DOHH2 (cell line): ENCODE results near the gene BEST2.
"Not testable (repeated sequence)": the region's sequence is repeated elsewhere in the genome, so short reads cannot be mapped to it uniquely, and the experiment has no call there.

ENCODE experiments used
- CTCF ChIP-seq: fragments of 200-600 bp; sonication (generic); IDR thresholded peaks from one replicate; pipeline ENCODE4 v1.5.1; 2014; ENCODE audit warnings: antibody characterized with exemption, mild to moderate bottlenecking, low read depth, low read length; ENCODE audit not compliant: poor library complexity, severe bottlenecking
- EZH2phosphoT487 ChIP-seq: fragments of 200-600 bp; sonication (generic); IDR thresholded peaks from 2 replicates; pipeline ENCODE4 v1.6.1; 2017; ENCODE audit warnings: borderline replicate concordance, mild to moderate bottlenecking, antibody characterized with exemption, low read length, moderate library complexity, mixed read lengths

DNA sequence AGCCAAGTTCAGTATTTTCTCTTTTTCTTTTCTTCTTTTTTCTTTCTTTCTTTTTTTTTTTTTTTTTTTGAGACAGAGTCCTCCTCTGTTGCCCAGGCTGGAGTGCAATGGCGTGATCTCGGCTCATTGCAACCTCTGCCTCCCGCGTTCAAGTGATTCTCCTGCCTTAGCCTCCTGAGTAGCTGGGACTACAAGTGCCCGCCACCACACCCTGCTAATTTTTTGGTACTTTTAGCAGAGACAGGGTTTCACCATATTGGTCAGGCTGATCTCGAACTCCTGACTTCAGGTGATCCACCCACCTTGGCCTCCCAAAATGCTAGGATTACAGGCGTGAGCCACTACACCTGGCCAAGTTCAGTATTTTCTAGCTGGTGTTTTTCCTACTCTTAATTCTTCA lies 46.0 kb downstream of the BEST2 start:
- TF ChIP-seq CTCF, EZH2phosphoT487: not testable (repeated sequence)
